Upper lobe of left lung (tissue), 4 donors: ENCODE measurements around the gene TMEM63A.

ENCODE experiments used
- CTCF ChIP-seq, 6 experiments: fragments of 450-650 bp in 4 of 6; fragments of 200-600 bp in 2 of 6; sonication (generic) in 2 of 6; IDR thresholded peaks; one replicate each; pipeline ENCODE4 v1.5.1; 2016 to 2019; ENCODE audit warnings: antibody characterized with exemption in 6 of 6
- POLR2A ChIP-seq, 4 donors: fragments of 450-650 bp; IDR thresholded peaks; one replicate each; pipeline ENCODE4 v1.5.1; 2016 to 2017; ENCODE audit warnings: antibody characterized with exemption in 4 of 4, mild to moderate bottlenecking in 2 of 4
- POLR2AphosphoS5 ChIP-seq, 2 donors: sonication (generic); formaldehyde crosslinking; IDR thresholded peaks; one replicate each; pipeline ENCODE4 v1.5.1; 2017; ENCODE audit warnings: antibody characterized with exemption in 2 of 2

DNA sequence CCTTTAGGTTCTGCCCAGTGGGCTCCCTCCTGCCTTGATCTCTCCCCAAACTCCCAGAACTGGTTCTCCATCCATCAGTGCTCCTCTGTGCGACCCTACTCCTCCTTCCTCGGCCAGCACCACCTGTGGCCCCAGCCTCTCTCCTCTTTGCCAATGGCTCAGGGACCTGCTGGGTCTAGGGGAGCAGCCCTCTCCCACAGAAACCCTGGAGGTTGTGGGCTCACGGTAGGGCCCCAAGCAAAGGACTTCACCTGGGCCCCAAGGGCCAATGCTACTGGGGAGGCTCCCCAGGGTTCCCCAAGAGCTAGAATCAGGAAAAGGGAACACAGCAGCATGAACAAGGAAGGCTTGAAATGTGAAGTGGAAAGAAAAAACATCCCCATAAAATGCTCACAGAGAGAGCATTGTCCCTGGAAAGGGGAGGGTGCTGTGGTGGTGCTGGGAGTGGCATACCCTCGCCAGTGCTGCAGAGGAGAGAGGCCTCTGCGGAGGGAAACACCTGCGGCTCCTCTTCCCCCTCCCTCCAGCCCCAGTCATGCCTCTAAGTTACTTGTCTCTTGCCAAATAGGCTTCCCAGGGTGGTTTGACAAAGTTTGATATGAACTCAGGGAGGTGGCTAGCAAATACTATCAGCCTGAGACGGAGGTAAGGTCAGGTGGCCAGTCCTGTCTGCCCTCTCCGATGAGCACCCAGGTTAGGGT is 2.5 kb downstream of the TMEM63A start:
- no peak for TF ChIP-seq CTCF (IDR thresholded peaks at IDR 0.05)
- no peak for TF ChIP-seq POLR2AphosphoS5 (IDR thresholded peaks at IDR 0.05)
- no peak for TF ChIP-seq POLR2A (IDR thresholded peaks at IDR 0.05)
